HAP-1 (cell line): Measurements from ENCODE around the gene EXOC4.

Experiments
- DNase-seq, 2 experiments: peaks; one replicate each; pipeline ENCODE4 v3.0.0-alpha.2; 2016 to 2020; ENCODE audit warnings: low spot score in 2 of 2
- H3K27me3 ChIP-seq: fragments of 250-450 bp; sonication (Bioruptor Pico); 2 replicates; pipeline ENCODE4 v1.5.1; 2020; ENCODE audit warnings: low read depth, mild to moderate bottlenecking, moderate library complexity
- H3K36me3 ChIP-seq: fragments of 250-450 bp; sonication (Bioruptor Pico); replicated peaks from 2 replicates; pipeline ENCODE4 v1.5.1; 2020; ENCODE audit warnings: mild to moderate bottlenecking
- H3K4me1 ChIP-seq: fragments of 250-450 bp; sonication (Bioruptor Pico); 2 replicates; pipeline ENCODE4 v1.5.1; 2020; ENCODE audit warnings: mild to moderate bottlenecking
- H3K4me3 ChIP-seq: fragments of 250-450 bp; sonication (Bioruptor Pico); 2 replicates; pipeline ENCODE4 v1.5.1; 2020; ENCODE audit warnings: mild to moderate bottlenecking, moderate library complexity
- H3K9me3 ChIP-seq: fragments of 250-450 bp; sonication (Bioruptor Pico); 2 replicates; pipeline ENCODE4 v1.5.1; 2020; ENCODE audit warnings: mild to moderate bottlenecking, moderate library complexity
- in situ Hi-C: fragments of 300-500 bp; cut with MboI; formaldehyde crosslinking; loops from 3 replicates; pipeline ENCODE4 v1.14.3; 2020; ENCODE audit warnings: low sequenced_read_pairs, inconsistent platforms, mixed read lengths

EXOC4 gene

GRCh38 chr7:133590795-133591194 is 337.9 kb downstream of the EXOC4 start:
- no peaks in the 10 kb centered on the region for H3K36me3 ChIP-seq
- DNase-seq, result no peak
- no peak overlapping the region for H3K4me3 ChIP-seq
- no peaks in the 10 kb centered on the region; the same call in 1 of the 2 replicates for H3K4me1 ChIP-seq
- no peaks in the 10 kb centered on the region for H3K27me3 ChIP-seq
- no peaks in the 10 kb centered on the region for H3K9me3 ChIP-seq
- in situ Hi-C loops, result no loop called here

DNA sequence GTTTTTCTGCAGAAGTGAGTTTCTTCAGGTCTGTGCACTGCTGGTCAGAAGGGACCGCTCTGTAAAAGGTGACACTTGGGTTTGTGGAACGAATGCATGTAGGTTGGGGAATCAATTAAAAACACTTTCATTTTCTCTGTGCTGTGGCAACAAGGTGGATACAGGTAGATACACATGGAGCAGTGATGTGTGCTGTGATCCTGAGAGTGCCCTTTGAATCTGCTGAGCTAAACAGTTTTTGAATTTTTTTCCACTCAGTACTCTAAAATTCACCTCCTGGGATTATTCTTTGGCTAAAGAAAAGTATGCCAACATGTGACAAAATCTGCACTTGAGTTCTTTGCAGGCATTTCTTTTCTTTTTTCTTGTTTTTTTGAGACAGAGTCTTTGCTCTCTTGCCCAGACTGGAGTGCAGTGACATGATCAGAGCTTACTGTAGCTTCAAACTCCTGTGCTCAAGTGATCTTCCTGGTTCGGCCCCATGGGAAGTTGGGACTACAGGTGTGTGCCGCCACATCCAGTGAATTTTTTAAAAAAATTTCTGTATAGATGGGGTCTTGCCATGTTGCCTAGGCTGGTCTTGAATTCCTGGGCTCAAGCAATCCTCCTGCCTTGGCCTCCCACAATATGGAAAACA is 338.9 kb downstream of the EXOC4 start:
- Histone ChIP-seq H3K9me3 (no peaks in the 10 kb centered on the region), H3K4me1 (no peaks in the 10 kb centered on the region; the same call in 1 of the 2 replicates), H3K4me3 (no peak overlapping the region), H3K27me3 (no peaks in the 10 kb centered on the region), H3K36me3 (no peaks in the 10 kb centered on the region)
- no peak for DNase-seq
- in situ Hi-C loops, result no loop called here

DNA sequence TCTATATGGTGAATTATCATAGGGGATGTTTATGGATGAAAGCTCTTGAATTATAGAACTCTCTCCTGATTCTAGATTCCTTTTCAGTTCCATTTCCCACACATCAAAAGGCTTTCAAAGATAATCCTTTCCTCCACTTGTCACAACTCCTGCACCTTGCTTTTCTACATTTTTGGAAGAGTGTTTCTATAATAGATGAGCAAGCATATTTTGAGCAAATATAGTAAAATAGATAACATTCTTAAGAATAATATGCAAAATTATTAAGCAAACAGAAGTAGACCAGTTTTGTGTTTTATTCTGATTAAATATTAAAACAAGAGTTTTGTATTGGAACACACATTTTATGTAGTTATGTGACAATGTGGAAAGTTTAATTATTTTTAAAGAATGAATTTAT is 340.7 kb downstream of the EXOC4 start:
- no peaks in the 10 kb centered on the region for H3K36me3 ChIP-seq
- H3K4me3 ChIP-seq, result no peak overlapping the region
- in situ Hi-C loops, result no loop called here
- H3K4me1 ChIP-seq, result no peaks in the 10 kb centered on the region
- DNase-seq, result no peak
- H3K9me3 ChIP-seq, result no peaks in the 10 kb centered on the region
- H3K27me3 ChIP-seq, result no peaks in the 10 kb centered on the region

- H3K4me1 ChIP-seq, result no peaks in the 10 kb centered on the region
- H3K4me3 ChIP-seq, result no peak overlapping the region
- H3K36me3 ChIP-seq, result no peaks in the 10 kb centered on the region
- no peaks in the 10 kb centered on the region for H3K9me3 ChIP-seq
- in situ Hi-C loops, result no loop called here
- H3K27me3 ChIP-seq, result no peaks in the 10 kb centered on the region
- no peak for DNase-seq
These were observed 348.7 kb downstream of the EXOC4 start for GRCh38 chr7:133601617-133602016.

- H3K36me3 ChIP-seq, result no peaks in the 10 kb centered on the region
- no peaks in the 10 kb centered on the region for H3K4me1 ChIP-seq
- DNase-seq, result no peak
- no peaks in the 10 kb centered on the region for H3K27me3 ChIP-seq
- H3K9me3 ChIP-seq, result no peaks in the 10 kb centered on the region
- no peak overlapping the region for H3K4me3 ChIP-seq
- in situ Hi-C loops, result no loop called here
These were observed 349.4 kb downstream of the EXOC4 start for GRCh38 chr7:133602291-133602690.

DNA sequence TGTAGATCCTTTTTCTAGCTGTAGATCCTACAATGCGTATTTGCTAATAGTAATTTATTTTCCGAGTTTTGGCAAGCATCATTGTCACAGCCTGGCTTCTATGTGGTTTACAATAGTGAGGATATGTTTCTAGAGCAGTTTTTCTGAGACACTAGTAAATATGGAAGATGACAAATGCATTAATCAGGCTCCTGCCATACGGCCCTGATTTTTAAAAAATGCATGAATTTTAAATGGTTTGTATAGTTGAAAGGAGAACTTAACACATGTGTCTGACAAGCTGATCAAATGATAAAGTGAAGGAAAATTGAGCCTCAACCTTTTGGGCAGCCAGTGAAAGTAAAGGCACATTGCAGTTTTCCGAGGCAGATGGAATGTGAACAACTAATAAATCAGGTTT is 354.1 kb downstream of the EXOC4 start:
- no peaks in the 10 kb centered on the region for H3K4me1 ChIP-seq
- in situ Hi-C loops, result no loop called here
- H3K36me3 ChIP-seq, result no peaks in the 10 kb centered on the region
- no peak overlapping the region for H3K4me3 ChIP-seq
- H3K27me3 ChIP-seq, result no peaks in the 10 kb centered on the region
- H3K9me3 ChIP-seq, result no peaks in the 10 kb centered on the region
- DNase-seq, result no peak

- Histone ChIP-seq H3K4me1 (no peaks in the 10 kb centered on the region), H3K4me3 (no peak overlapping the region), H3K27me3 (no peaks in the 10 kb centered on the region), H3K36me3 (no peaks in the 10 kb centered on the region), H3K9me3 (no peaks in the 10 kb centered on the region)
- in situ Hi-C loops, result no loop called here
- DNase-seq, result no peak
These were observed 356.9 kb downstream of the EXOC4 start for GRCh38 chr7:133609806-133610205.

- H3K36me3 ChIP-seq, result no peaks in the 10 kb centered on the region
- no peaks in the 10 kb centered on the region for H3K9me3 ChIP-seq
- H3K4me1 ChIP-seq, result peaks cover 4% of the 10 kb centered on the region
- in situ Hi-C loops, result no loop called here
- H3K27me3 ChIP-seq, result no peaks in the 10 kb centered on the region
- no peak overlapping the region for H3K4me3 ChIP-seq
- DNase-seq, result no peak
These were observed 359.1 kb downstream of the EXOC4 start for GRCh38 chr7:133611955-133612354.

DNA sequence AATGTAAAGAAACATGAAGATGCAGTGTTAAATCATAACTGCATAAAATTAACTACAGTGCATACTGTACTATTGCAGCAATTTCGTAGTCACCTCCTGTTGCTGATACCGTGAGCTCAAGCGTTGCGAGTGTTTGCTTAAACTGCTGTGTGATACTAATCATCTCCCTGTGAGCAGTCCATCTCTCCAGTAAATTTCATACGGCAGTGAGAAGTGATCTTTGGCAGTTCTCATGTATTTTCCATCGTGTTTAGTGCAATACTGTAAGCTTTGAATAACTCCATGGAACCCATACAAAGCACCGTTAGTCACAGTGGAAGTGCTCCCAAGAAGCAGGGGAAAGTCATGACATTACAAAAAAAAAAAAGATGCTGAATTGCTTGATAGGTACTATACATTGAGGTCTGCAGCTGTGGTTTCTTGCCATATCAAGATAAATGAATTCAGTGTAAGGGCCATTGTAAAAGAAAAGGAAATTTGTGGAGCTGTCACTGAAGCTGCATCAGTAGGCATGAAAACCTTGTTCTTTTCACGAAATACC is 360.4 kb downstream of the EXOC4 start:
- H3K4me1 ChIP-seq, result peaks cover 4% of the 10 kb centered on the region
- in situ Hi-C loops, result no loop called here

GRCh38 chr7:133614251-133614650 is 361.4 kb downstream of the EXOC4 start:
- in situ Hi-C loops, result no loop called here

More for the DNA sequence above, 360.4 kb downstream of the EXOC4 start:
- Histone ChIP-seq H3K36me3 (no peaks in the 10 kb centered on the region), H3K4me3 (no peak overlapping the region), H3K27me3 (no peaks in the 10 kb centered on the region), H3K9me3 (no peaks in the 10 kb centered on the region)
- DNase-seq, result no peak

GRCh38 chr7:133618970-133619369 is 366.1 kb downstream of the EXOC4 start:
- in situ Hi-C loops, result no loop called here
- H3K4me3 ChIP-seq, result no peak overlapping the region
- no peaks in the 10 kb centered on the region for H3K9me3 ChIP-seq
- no peak for DNase-seq
- peaks cover 4% of the 10 kb centered on the region for H3K4me1 ChIP-seq
- H3K36me3 ChIP-seq, result no peaks in the 10 kb centered on the region
- no peaks in the 10 kb centered on the region for H3K27me3 ChIP-seq

More at GRCh38 chr7:133614251-133614650, 361.4 kb downstream of the EXOC4 start:
- no peak overlapping the region for H3K4me3 ChIP-seq
- no peaks in the 10 kb centered on the region for H3K36me3 ChIP-seq
- no peaks in the 10 kb centered on the region for H3K27me3 ChIP-seq
- peak in 1 of 2 experiments; percentile 32 for DNase-seq
- H3K4me1 ChIP-seq, result peaks cover 4% of the 10 kb centered on the region
- H3K9me3 ChIP-seq, result no peaks in the 10 kb centered on the region

DNA sequence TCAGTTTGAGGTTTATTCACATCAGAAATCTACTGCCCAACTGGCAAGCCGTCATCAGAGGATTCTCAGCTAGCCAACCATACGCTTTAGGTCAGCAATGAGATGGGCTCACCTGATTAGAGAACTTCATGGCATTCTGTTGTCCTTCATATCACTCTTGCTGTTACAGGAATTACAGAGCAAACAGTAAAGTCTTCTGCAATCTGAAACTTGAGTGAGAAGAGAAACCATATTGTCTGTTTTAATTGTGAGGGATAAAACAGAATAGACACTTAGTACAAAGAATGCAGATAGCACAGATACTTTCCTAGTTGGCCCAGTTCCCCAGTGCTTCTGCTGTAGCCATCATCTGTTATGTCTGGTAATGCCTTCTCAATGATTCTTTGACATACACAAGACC is 366.6 kb downstream of the EXOC4 start:
- H3K36me3 ChIP-seq, result no peaks in the 10 kb centered on the region
- in situ Hi-C loops, result no loop called here
- no peaks in the 10 kb centered on the region for H3K9me3 ChIP-seq
- H3K4me1 ChIP-seq, result peaks cover 4% of the 10 kb centered on the region
- H3K27me3 ChIP-seq, result no peaks in the 10 kb centered on the region
- no peak overlapping the region for H3K4me3 ChIP-seq
- no peak for DNase-seq

GRCh38 chr7:133623721-133624120 is 370.8 kb downstream of the EXOC4 start:
- DNase-seq, result no peak
- Histone ChIP-seq H3K36me3 (no peaks in the 10 kb centered on the region), H3K4me1 (no peaks in the 10 kb centered on the region), H3K9me3 (no peaks in the 10 kb centered on the region), H3K4me3 (no peak overlapping the region), H3K27me3 (no peaks in the 10 kb centered on the region)
- in situ Hi-C loops, result no loop called here

DNA sequence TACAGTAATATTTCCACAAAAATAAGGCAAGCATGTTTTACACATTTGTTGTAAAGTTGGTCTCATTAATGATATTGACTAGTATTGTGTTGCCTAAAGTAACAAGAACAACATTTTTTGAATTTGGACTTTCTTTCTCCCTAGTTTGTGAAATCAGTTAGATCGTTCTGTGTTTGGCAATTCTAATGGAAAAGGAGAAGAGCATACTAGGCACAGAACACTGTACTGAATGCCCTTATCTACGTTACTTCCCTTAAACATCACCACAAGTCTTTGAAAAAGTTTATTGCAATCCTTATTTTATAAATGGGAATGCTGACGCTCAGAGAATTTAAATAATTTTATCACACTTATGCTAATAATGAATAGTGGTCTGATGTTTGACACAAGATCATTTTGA is 372.2 kb downstream of the EXOC4 start:
- in situ Hi-C loops, result no loop called here
- no peak for DNase-seq

GRCh38 chr7:133629701-133630100 is 376.8 kb downstream of the EXOC4 start:
- no peaks in the 10 kb centered on the region for H3K4me1 ChIP-seq
- DNase-seq, result no peak
- H3K27me3 ChIP-seq, result no peaks in the 10 kb centered on the region
- in situ Hi-C loops, result no loop called here
- H3K4me3 ChIP-seq, result no peak overlapping the region
- H3K9me3 ChIP-seq, result no peaks in the 10 kb centered on the region
- no peaks in the 10 kb centered on the region for H3K36me3 ChIP-seq

More for the DNA sequence above, 372.2 kb downstream of the EXOC4 start:
- Histone ChIP-seq H3K4me3 (no peak overlapping the region), H3K27me3 (no peaks in the 10 kb centered on the region), H3K4me1 (no peaks in the 10 kb centered on the region), H3K9me3 (no peaks in the 10 kb centered on the region), H3K36me3 (no peaks in the 10 kb centered on the region)
